Dermis lymphatic vessel endothelial cell (primary cell): ENCODE data around the gene UBXN4. TPM values are rescaled to one million over a fixed set of nuclear protein-coding genes. Genes with fewer than 3 reads are reported as not detected.

Experiments used
- total RNA-seq: library from RNA; depleted of rRNA; stranded (reverse); fragments of >200 nt; gene quantifications from 2 replicates; pipeline ENCODE4 v1.2.1, GENCODE V29; 2014

The UBXN4 gene, protein sequence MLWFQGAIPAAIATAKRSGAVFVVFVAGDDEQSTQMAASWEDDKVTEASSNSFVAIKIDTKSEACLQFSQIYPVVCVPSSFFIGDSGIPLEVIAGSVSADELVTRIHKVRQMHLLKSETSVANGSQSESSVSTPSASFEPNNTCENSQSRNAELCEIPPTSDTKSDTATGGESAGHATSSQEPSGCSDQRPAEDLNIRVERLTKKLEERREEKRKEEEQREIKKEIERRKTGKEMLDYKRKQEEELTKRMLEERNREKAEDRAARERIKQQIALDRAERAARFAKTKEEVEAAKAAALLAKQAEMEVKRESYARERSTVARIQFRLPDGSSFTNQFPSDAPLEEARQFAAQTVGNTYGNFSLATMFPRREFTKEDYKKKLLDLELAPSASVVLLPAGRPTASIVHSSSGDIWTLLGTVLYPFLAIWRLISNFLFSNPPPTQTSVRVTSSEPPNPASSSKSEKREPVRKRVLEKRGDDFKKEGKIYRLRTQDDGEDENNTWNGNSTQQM
- 60.4 and 69.6 TPM in 2 replicates for total RNA-seq

DNA sequence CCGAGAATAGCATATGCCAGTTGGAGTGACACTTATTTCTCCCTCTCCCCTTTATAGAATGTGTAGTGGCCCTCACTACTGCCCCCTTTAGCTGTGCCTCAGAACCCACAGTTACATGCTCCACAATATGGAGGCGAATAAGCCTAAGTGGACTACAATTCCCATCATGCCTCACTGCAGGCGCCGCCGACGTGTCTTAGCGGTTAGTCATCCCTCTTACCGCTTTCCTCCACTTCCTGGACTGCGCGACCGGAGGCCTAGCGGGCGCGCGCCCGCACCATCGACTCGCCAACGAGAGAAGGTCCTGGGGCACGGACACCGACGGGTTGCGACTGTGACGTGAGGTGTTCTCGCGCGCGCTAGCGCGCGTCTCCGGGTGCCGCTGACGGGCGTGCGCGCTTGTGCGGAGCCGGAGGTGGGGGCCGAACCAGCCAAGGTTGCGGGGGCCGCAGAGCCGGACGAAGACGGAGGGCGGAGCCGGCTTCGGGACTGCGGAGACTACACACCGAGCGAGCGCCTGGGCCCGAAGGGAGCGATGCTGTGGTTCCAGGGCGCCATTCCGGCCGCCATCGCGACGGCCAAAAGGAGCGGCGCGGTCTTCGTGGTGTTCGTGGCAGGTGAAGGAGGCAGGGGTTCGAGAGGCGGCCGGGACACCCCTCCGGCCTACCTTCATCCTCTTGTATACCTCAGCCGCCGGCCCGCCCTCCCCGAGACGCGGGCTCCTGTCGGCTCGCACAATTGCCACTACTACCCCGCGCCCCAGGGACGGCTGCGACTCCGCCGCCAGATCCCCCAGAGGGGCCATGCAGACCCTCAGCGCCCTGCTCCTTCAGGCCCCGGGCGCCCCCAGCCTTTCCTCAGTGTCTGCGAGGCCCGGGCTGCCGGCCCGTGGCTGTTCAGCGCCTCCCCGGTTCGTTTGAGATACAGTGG lies at the start of gene UBXN4:
Gene UBXN4 (plus strand): TSS at position 461 of the 930 bp plus-strand sequence. CDS start 75 bp downstream, at position 536.

Other genes with a start within 250 kb of the UBXN4 start
- gene ZRANB3, start 210.6 kb upstream of the UBXN4 start, total RNA-seq, result 3.3 and 6.0 TPM in 2 replicates
- 3.4 and 6.2 TPM in 2 replicates for gene R3HDM1, start 210.4 kb upstream of the UBXN4 start, total RNA-seq
- gene LCT, start 95.3 kb downstream of the UBXN4 start, total RNA-seq, result under 0.01 TPM in 2 replicates
- gene MCM6, start 134.6 kb downstream of the UBXN4 start, total RNA-seq, result 7.9 and 14.6 TPM in 2 replicates
- 40.1 and 66.7 TPM in 2 replicates for gene DARS1, start 243.8 kb downstream of the UBXN4 start, total RNA-seq